DND-41 (cell line): ENCODE data around the gene DUS3L.

Experiments
- CTCF ChIP-seq: IDR thresholded peaks from 2 replicates; pipeline ENCODE4 v1.5.1; 2012; ENCODE audit warnings: borderline replicate concordance, low read length, moderate library complexity, mild to moderate bottlenecking; ENCODE audit not compliant: poor library complexity, severe bottlenecking; ENCODE audit errors: extremely low read depth
- EZH2 ChIP-seq: IDR thresholded peaks from 3 replicates; pipeline ENCODE4 v1.6.1; 2012; ENCODE audit warnings: borderline replicate concordance, low read depth, mild to moderate bottlenecking, moderate library complexity, low read length, inconsistent platforms; ENCODE audit not compliant: severe bottlenecking

- TF ChIP-seq CTCF (no peak), EZH2 (no peak)
Observed at GRCh38 chr19:5775668-5776309, 15.2 kb downstream of the DUS3L start.
